HG03139 (cell line): Measurements from ENCODE around the gene PDLIM5.
"Not testable (repeated sequence)": the region's sequence is repeated elsewhere in the genome, so short reads cannot be mapped to it uniquely, and the experiment has no call there.

Experiments
- ATAC-seq: cut with Tn5 transposase; IDR thresholded peaks from one replicate; pipeline ENCODE4 v1.9.1; 2021; ENCODE audit not compliant: unreplicated experiment

PDLIM5 gene

GRCh38 chr4:94551643-94552564 lies 100.2 kb downstream of the PDLIM5 start:
- ATAC-seq = no peak

GRCh38 chr4:94556047-94556446 lies 104.3 kb downstream of the PDLIM5 start:
- not testable (repeated sequence) for ATAC-seq

GRCh38 chr4:94557632-94558031 lies 105.9 kb downstream of the PDLIM5 start:
- ATAC-seq = not testable (repeated sequence)

DNA sequence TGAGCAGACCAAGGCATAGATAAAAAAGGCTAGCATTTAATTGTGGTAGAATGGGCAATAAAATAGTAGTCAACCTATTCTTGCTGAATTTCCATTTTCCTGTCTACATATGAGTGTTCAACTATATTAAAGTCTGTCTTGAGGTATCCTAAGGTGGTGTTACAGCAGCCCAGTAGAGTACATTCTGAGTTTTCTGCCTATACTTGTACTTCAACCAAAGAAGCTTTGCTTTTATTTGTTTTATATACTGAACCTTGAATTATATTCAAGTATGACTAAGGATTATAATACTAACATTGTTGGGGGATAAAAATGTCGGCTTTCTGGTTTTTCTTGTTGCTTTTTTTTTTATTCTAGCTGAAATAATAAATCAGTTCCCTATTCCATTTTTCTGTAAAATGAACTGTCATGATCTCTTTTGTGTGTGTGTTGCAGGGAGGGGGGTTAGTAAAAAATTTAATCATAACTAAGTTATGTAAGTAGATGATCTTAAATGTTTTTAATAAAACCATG lies 106.7 kb downstream of the PDLIM5 start:
- ATAC-seq = no peak

DNA sequence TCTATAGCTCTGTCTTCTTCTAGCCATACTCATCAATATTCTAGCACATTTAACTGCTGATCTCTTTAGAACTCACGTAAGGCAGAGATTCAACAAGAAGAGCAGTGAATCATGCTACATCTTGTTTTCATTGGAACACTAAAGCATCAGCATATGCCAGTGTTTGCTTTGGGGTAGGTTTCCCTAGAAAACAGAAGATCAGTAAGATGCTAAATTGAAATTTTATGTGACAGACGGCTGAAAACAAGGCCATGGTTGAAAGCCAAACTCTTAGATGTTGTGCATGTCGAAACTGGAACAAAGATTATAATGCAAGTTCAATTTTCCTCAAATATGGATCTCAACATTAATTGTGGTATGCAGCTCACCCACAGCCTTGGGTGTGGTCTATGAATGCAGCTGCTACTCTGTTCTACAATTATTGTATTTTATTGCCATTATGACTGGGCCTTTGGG lies 107.6 kb downstream of the PDLIM5 start:
- ATAC-seq = no peak

- ATAC-seq = no peak
Measured at GRCh38 chr4:94561249-94562024, 109.7 kb downstream of the PDLIM5 start.

- ATAC-seq = no peak
Measured at GRCh38 chr4:94562285-94562684, 110.5 kb downstream of the PDLIM5 start.

DNA sequence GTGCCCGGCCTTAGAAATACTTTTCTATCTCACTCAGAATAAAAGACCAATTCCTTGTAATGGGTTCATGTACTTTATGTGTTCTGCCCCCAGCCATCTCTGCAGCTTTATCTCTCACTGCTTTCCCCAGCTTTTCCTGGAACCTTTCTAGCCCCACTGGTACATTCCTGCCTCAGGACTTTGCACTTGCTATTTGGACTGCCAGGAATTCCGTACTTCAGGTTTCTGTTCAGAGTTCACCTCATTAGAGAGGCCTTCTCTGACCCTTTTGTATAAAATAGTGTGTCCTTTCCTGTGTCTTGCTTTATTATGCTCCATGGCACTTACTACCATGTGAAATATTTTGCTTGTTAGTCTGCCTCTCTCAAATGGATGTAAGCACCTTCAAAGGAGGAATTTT lies 112.5 kb downstream of the PDLIM5 start:
- ATAC-seq = no peak

DNA sequence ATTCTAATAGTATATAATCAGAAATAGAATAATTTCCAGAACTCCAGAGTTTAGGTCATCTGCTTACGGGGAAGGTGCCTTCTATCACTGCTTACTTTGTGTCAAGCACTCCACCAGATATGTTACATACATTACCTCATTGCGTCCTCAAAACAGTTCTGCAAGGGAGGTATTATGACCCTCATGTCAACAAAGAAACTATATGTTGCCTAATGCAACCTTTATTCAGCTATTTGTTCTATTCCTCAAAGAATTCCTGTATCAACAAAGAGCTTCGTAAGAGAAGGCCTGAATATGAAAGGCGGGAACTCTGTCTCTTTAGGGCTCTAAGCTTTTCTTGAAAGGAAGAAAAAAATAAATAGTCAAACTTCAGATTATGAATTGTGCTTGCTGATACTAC lies 114.7 kb downstream of the PDLIM5 start:
- no peak for ATAC-seq

DNA sequence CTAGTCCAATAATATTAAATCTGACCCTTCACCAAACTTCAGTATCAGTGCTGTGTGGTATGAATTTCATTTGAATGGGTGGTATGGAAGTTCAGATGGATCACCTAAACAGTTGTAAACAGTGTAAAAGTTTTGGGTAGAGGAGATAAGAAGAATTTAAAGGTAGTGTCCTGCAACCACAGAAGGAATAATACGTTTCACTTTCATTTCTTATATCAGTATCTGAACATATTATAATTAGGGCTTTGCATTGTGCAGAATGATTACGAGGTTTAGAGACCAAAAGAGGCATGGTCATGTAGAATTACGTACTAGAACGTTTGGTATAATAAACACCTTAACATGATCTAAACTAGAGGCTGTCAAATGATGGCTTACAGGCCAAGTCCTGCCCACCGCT lies 116.1 kb downstream of the PDLIM5 start:
- peak; percentile 66 for ATAC-seq

- no peak for ATAC-seq
Measured at GRCh38 chr4:94570558-94570957, 118.8 kb downstream of the PDLIM5 start.

DNA sequence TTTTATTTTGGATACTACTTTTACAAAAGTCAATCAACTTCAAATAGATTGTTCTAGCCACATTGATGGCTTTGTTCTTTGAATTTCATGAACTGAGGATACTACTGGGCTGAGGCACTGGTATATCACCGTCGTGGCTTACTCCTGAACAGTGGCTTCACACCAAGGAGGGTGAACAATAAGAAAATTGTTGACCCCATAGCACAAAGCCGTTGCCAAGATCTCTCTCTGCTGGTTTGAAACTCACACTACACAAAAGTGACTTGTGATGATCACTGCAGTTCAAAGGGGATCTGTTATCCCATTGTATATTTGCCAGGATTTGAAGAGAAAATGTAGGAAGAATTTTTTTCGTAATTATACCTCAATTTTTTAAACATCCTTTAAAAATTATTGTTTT lies 119.6 kb downstream of the PDLIM5 start:
- no peak for ATAC-seq

DNA sequence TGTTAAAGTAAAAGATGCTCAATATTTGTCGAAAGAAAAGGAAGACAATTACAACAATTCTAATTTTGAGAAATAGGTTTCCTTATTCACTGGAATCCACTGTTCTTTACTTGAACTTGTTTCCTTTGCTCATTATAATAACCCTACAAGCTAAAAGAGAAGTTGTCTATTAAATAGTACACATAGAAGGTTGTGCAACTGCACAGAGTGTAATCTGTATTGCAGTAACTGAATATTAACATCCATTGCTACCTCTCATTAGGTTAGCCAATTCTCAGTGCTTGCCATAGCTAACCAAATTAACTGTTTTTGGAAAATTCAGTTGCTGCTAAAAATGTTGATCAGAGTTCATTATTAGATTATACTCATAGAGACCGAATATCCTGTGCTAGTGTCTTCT lies 120.0 kb downstream of the PDLIM5 start:
- no peak for ATAC-seq

GRCh38 chr4:94574050-94574449 lies 122.3 kb downstream of the PDLIM5 start:
- ATAC-seq = no peak

DNA sequence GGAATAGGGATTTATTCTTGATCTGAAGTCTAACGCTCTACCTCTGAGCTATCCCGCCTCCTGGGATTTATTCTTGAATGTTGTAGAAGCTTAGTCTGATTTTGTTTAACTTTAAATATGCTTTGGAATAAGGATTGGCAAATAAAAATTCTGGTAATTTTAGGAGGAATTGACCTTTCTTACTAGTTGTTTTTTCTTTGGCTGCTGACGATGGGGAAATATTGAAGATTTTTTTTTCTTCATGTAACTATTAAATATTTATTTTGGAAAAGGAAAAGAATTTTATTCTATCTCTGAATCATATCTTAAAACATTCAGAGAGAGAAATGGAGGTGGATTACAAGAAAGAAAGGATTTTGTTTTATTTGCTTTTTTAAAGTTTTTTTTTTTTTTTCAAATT lies 122.9 kb downstream of the PDLIM5 start:
- no peak for ATAC-seq

GRCh38 chr4:94575652-94576051 lies 123.9 kb downstream of the PDLIM5 start:
- no peak for ATAC-seq

DNA sequence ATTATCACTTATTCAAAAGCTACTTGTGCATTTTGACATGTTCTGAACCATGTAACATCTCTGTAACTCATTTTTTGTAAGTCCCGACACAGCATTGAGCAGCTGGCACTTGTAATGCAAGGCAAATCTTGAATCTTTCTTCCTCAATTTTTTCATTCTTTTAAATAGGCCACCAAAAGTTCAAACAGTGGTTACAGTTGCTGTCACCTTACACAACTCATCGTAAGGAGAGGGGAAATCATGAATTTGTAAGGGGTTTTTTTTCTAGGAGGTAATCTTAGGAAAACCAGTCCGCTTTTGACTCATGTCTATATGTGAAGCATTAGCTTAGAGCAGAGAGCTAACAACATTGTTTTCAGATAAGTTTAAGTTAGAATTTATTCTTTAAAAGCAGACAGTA lies 124.5 kb downstream of the PDLIM5 start:
- ATAC-seq = no peak

DNA sequence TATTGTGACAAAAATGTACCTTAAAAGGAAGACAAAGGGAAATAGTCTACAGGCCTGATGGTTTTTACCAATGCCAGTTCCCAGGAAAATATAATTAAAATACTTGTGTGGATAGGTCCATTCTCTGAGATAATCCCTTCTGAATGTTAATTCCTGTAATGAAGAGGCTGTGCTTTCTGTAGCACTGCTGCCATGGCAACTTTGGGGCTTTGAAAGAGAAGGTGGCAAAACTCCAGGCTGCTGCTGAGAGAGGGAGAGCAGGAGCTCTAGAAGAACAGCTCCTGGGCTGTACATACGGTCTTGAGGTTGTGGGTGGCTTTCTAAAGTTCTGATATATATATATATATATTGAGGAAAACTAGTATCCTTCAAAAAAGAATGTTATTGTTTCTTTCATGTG lies 125.4 kb downstream of the PDLIM5 start:
- ATAC-seq = no peak

DNA sequence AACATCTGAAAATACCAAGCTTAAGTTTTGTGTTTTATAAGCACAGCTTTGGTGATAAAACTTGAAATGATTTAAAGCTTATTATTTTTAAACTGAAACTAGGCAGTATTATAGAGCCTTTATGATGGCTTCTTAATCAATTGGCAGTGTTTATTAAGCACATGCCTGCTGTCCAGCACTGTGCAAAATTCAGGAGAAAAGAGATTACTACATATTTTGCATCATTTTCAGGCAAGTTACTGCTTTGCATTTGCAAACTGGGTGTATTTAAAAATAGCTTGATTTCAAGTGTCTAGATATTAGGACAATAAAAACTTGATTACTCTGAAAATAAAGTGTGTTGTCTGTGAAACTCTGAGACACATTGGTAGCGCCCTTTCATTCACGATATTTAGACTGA lies 126.5 kb downstream of the PDLIM5 start:
- no peak for ATAC-seq

- no peak for ATAC-seq
Measured at GRCh38 chr4:94581766-94582165, 130.0 kb downstream of the PDLIM5 start.

DNA sequence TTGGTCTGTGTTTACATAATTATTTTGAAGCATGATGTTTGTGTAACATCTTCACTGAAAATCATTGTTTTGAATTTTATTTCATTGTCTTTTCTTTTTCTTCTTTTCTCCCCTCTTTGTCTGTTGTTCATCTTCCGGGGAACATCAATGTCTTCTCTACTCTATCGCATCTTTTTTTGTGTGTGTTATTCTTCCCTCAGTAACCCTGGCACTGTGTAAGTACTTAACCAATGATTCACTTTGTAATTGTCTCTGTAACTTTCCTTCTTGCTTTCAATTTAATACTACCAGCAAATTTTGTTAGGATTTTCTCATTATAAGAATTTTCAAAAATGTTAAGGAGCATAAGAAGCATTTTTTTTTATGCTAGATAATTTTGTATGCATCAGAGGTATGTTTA lies 130.8 kb downstream of the PDLIM5 start:
- ATAC-seq = no peak
